Measurements from ENCODE around the gene NHSL2.

GRCh38 chrX:72107841-72108595, 197.4 kb downstream of the NHSL2 start:
- TF ChIP-seq, protein P1, sequence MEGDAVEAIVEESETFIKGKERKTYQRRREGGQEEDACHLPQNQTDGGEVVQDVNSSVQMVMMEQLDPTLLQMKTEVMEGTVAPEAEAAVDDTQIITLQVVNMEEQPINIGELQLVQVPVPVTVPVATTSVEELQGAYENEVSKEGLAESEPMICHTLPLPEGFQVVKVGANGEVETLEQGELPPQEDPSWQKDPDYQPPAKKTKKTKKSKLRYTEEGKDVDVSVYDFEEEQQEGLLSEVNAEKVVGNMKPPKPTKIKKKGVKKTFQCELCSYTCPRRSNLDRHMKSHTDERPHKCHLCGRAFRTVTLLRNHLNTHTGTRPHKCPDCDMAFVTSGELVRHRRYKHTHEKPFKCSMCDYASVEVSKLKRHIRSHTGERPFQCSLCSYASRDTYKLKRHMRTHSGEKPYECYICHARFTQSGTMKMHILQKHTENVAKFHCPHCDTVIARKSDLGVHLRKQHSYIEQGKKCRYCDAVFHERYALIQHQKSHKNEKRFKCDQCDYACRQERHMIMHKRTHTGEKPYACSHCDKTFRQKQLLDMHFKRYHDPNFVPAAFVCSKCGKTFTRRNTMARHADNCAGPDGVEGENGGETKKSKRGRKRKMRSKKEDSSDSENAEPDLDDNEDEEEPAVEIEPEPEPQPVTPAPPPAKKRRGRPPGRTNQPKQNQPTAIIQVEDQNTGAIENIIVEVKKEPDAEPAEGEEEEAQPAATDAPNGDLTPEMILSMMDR (IDR thresholded peaks at IDR 0.05): no peak
- no peak for TF ChIP-seq POLR2A (IDR thresholded peaks at IDR 0.05)
- TF ChIP-seq EP300 (IDR thresholded peaks at IDR 0.05): no peak
